ENCODE data around the gene NUDT12.

NUDT12 gene

DNA sequence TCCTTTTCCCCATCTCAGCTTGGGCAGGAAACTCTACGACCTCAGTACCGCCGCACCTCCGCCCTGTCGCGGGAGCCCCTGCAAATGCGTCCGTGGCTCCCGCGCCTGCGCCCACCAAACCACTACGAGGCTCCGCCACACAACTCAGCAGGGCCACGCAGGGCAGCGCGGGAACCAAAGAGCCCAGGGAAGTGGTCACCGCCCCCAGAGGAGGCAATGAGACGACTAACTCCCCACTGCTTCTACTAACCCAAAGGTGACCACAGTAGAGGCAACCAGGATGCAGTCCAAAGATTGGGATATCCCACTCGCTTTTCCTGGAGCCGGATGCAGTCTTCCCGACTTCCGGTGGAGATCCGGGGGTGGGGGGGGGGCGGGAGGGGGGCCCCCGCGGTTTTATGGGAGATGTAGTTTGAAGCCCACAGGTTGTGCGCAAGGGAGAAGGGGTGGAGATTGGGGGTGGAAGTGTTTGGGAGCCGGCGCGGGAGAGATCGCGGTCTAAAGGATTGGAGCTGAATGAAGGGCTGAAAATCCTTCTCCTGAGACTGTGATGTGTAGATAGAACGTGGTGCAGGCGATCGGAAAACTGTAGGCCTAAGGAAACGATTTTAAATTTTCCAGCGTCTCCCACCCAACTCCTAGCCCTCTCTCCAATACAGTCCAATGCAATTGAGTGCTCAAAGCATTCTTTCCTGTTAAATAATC, at the start of gene NUDT12:
Gene NUDT12 (minus strand): TSS at position 337 of the 705 bp plus-strand sequence. CDS start 2,541 bp downstream, outside the sequence.
- peak; percentile 32 for DNase-seq

DNA sequence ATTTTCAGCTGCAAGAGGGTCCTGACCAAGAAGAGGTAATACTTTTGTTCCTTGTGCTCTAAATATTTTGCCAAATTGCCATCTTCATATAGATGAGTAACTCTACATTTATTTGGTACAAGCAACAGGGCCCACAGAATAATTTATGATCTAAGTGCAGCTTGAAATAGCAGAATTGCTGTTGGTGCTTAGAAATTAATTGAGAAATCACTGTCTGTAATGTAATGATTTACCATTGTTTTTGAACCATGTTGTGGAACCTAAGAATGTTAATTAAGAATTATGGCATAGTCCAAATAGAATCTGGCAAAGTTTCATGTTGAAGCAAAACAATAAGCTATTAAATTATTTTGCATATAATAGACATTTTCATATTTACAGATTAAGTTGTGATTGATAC, 44.8 kb upstream of the NUDT12 start:
- DNase-seq, result no peak

GRCh38 chr5:103605277-103605676, 42.7 kb upstream of the NUDT12 start:
- no peak for DNase-seq

GRCh38 chr5:103602438-103602837, 39.8 kb upstream of the NUDT12 start:
- no peak for DNase-seq

GRCh38 chr5:103601314-103601713, 38.7 kb upstream of the NUDT12 start:
- no peak for DNase-seq

DNA sequence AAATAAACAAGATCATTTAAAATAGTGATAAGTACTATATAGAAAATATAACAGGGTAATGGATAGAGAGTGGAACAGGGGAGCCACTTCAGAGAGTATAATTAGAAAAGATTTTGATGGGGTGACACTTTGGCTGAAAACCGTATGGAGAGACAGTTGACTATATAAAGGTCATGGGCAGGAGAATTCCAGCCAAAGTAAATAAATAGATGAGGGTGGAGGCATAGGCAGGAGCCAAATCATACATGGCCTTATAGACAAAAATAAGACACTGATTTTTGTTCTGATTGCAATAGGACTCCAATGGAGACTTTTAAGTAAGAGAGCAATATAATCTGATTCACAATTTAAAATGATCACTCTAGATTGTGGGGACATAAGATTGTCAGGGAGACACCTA, 37.5 kb upstream of the NUDT12 start:
- DNase-seq, result peak; percentile 2

DNA sequence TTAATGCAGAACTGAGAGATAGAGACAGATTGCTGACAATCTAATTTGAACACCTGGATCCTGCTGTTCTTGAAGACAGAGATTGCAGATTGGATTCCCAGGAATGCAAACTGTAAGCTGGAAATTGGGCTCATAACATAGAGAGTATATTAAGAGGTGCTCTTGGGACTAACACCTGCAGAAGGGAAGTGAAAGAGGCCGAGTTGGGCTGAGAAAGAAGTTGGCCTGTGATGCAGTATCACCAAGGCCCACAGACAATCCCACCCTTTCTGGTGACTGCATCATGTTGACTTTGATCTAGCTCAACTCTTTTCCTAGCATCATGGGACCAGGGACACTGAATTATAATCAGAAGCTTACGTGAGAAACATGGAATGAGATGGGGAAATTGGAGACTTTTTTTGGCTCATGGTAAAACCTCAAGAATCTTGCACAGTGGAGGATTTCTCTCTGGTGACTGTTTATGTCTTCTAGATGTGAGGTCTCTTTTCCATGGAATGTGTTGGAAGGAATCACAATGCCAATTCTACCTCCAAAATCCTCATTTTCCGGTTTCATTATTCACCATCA, 36.5 kb upstream of the NUDT12 start:
- no peak for DNase-seq

- DNase-seq, result no peak
Measured at GRCh38 chr5:103590221-103590620, 27.6 kb upstream of the NUDT12 start.

DNA sequence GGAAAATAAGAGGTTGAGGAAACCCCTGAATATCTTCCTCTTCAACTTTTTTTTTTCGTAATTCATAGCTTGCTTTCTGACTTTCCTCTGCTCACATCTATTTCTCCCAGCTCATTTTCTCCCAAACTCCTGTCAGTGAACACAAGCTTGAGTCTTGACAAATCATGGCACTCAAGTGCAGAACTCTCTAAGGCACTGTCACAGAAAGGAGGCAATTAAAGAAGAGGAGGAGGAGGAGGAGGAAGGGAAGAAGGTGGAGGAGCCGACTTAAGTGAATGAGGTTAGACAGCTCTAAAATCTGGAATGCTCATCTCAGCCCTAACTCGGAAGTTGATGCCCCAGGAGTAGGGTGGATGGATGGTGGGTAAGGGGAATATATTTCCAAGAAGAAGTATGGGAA, 27.2 kb upstream of the NUDT12 start:
- DNase-seq, result no peak

DNA sequence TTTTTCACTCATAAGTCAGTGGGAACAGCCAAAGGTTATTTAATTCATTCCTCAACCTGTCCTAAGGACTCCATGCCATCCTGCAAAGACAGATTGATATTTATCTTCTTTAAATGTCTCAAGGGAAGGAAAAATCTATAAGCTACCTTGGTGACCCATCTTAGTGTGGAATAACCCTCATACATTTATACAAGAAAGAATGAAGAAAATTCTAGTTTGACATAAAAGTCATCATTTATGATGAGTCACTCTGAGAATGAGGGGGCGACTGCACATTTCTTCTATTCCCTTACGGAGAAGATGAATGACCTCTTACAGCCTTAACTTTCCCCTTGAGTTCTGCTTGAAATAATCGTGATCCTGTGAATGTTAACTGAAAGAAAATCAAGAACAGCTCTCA, 26.8 kb upstream of the NUDT12 start:
- DNase-seq, result no peak

- peak; percentile 43 for DNase-seq
Measured at GRCh38 chr5:103587185-103587748, 24.7 kb upstream of the NUDT12 start.

- DNase-seq, result no peak
Measured at GRCh38 chr5:103582364-103582763, 19.8 kb upstream of the NUDT12 start.

DNA sequence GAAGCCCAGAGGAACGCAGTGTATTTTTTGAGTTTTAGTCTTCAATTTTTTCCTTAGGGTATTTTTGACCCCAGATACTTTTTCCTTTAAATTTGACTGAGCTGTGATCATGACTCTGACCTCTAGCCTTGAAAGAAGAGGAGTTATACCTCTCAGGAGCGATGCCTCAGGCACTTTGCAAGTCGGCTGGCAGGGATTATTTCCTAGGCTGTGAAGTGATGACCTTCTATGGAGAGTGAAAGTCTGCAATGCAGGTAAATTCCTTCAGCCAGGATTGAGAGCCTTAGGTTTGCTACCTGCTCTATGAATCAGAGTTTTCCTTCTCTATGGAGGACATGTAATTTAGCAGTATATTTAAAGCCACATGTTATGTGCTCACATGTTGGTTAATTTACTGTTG, 10.8 kb upstream of the NUDT12 start:
- no peak for DNase-seq

DNA sequence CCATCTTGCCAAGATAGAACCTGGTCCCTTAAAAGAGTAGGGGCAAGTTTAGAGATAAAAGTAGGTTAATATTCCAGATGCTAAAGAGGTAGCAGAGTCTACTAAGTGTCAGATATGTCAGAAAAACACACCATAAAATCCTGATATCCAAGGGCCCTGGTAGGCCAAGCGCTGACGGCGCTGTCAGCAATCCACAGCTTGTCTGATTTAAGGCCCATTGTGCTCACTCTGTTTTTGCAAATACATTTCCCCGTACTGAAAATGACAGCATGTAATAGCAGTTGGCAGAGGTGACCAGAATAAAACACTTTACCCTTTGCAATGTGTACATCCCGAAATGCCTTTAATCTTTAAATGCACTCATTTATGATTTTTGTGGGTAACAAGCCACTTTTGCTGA, 9.9 kb upstream of the NUDT12 start:
- no peak for DNase-seq

- no peak for DNase-seq
Measured at GRCh38 chr5:103571730-103572129, 9.1 kb upstream of the NUDT12 start.

- DNase-seq, result no peak
Measured at GRCh38 chr5:103569313-103570060, 6.9 kb upstream of the NUDT12 start.

GRCh38 chr5:103565719-103566118, 3.1 kb upstream of the NUDT12 start:
- DNase-seq, result no peak

DNA sequence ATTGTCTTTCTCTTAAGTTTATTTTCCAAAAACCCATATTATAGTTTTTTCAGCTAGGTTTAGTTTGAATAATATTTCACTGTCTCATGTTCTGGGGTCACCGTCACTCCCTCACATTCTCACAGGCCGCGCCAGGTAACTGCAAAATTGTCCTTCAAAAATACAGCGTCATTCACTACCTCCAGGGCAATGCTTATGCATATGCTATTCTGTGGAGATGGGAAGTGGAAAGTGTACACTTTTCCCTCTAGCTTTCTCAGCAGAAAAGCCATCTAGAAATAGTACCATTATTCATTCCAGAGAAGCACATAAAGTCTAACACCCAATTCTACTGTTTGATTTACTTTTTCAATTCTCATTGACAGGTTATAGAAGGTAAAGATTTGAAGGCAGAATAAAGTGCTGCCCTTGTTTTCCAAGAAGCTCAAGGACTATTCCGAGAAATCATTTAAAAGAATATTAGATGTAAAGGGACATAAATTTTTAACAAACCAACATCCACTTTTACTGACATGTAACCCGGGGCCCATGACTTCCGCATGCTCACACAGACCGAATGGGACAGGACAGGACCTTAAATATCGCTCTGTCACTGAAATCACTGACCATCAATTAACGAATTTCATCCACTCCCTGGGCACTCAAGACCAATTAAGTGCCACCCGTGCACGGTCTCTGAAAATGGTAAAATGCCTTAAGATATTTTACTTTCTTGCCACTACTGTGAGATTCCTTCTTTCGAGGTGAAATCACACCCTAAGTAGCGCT, 720 bp downstream of the NUDT12 start:
- DNase-seq, result no peak

GRCh38 chr5:103560826-103561225, 1.8 kb downstream of the NUDT12 start:
- no peak for DNase-seq

GRCh38 chr5:103546858-103547257, 15.7 kb downstream of the NUDT12 start:
- no peak for DNase-seq

DNA sequence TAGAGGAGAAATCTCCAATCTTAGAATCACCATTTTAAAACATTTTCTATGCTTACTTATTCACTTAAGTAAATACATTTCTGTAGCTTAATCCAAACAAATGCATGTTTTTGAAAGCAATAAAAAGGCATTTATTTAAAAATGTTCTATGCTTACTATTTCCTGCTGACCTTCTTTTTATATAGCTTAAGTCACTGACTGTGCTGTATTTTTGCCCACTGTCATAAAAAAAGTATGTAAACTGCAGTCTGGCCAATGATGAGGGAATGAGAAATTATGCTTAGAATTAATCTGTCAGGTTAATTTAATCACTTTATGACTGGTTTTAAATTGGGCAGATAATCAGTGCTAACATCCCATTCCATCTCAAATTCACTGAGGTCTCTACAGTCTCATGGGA, 20.1 kb downstream of the NUDT12 start:
- no peak for DNase-seq

- no peak for DNase-seq
Measured at GRCh38 chr5:103541569-103541968, 21.0 kb downstream of the NUDT12 start.

DNA sequence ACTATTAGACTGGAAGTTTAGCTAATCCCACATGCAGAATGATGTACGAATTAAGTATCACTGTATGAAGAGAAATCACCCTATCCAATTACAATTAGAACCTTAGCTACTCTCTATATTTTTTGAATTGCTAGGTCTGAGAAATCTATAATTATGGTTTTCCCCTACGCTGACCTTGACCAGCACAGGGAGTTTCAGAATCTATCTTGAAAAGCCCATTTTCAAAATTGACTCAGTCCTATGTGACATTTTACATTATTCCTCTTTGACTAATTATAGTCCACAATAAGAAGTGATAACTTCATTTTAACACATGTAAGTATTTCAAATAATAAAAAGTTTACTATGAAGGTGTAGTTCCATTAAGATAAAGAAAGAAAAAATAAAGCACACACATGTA, 21.5 kb downstream of the NUDT12 start:
- DNase-seq, result no peak

Measured in DMS153 (cell line).